H1 (cell line): Measurements from ENCODE around the gene PDGFRA. TPM values are rescaled to one million over a fixed set of nuclear protein-coding genes. Genes with fewer than 3 reads are reported as not detected.
"Not testable (repeated sequence)": the region's sequence is repeated elsewhere in the genome, so short reads cannot be mapped to it uniquely, and the experiment has no call there.

ENCODE experiments used
- CTCF ChIA-PET: fragments of 300-600 bp; sonication (Branson Sonifier 250); formaldehyde crosslinking; loops from one replicate; lab custom pipeline; 2021; ENCODE audit not compliant: partially characterized antibody; lab: Charles Lee
- POLR2A ChIA-PET: fragments of 300-600 bp; sonication (Branson Sonifier 250); formaldehyde crosslinking; loops from one replicate; lab custom pipeline; 2021; ENCODE audit warnings: inconsistent platforms; ENCODE audit not compliant: partially characterized antibody; lab: Charles Lee
- DNase-seq, 2 experiments: peaks; one replicate each; pipeline versions ENCODE4 v3.0.0 to v3.0.0-alpha.2; 2010 to 2022; ENCODE audit warnings: low spot score in 2 of 2, low read depth in 1 of 2, mixed read lengths in 1 of 2
- FAIRE-seq: peaks from 2 replicates; lab custom pipeline; 2011; peaks lifted over from hg19 to GRCh38; lab: Jason Lieb, UNC
- H2AFZ ChIP-seq: 2 replicates; pipeline ENCODE4 v1.8.1; 2012; ENCODE audit warnings: low read length, inconsistent platforms
- H2AK5ac ChIP-seq: 2 replicates; pipeline ENCODE4 v1.6.1; 2013; ENCODE audit warnings: low read depth, low read length
- H2BK120ac ChIP-seq: replicated peaks from 2 replicates; pipeline ENCODE3; 2013; ENCODE audit warnings: low read depth, low read length, inconsistent platforms
- H2BK12ac ChIP-seq: 2 replicates; pipeline ENCODE4 v1.6.1; 2013; ENCODE audit warnings: low read depth, low read length
- H2BK15ac ChIP-seq: 2 replicates; pipeline ENCODE4 v1.6.1; 2013; ENCODE audit warnings: low read length
- H2BK20ac ChIP-seq: 2 replicates; pipeline ENCODE4 v1.6.1; 2013; ENCODE audit warnings: low read length
- H2BK5ac ChIP-seq: 2 replicates; pipeline ENCODE4 v1.6.1; 2013; ENCODE audit warnings: low read depth, low read length
- H3K14ac ChIP-seq: 2 replicates; pipeline ENCODE4 v1.6.1; 2013; ENCODE audit warnings: inconsistent platforms; ENCODE audit not compliant: insufficient read length
- H3K18ac ChIP-seq: 2 replicates; pipeline ENCODE4 v1.6.1; 2013; ENCODE audit warnings: low read length; ENCODE audit errors: extremely low read depth
- H3K23ac ChIP-seq: 2 replicates; pipeline ENCODE4 v1.6.1; 2013; ENCODE audit warnings: inconsistent platforms; ENCODE audit not compliant: insufficient read length
- H3K23me2 ChIP-seq: 2 replicates; pipeline ENCODE4 v1.6.1; 2013; ENCODE audit warnings: low read depth, low read length
- H3K27ac ChIP-seq: 2 replicates; pipeline ENCODE4 v1.6.1; 2011; ENCODE audit warnings: low read depth, low read length, inconsistent platforms
- H3K27me3 ChIP-seq, 4 experiments: replicated peaks in 1 of 4; 1 replicate in 1 of 4; 2 replicates in 3 of 4; pipeline versions ENCODE4 v1.6.1 to v1.8.1; 2011 to 2013; ENCODE audit warnings: low read length in 3 of 4, mild to moderate bottlenecking in 3 of 4, inconsistent platforms in 2 of 4, mixed read lengths in 2 of 4, moderate library complexity in 1 of 4; ENCODE audit not compliant: control insufficient read depth in 3 of 4, insufficient read depth in 3 of 4; ENCODE audit errors: extremely low read depth in 1 of 4
- H3K36me3 ChIP-seq, 4 experiments: 2 replicates each; pipeline versions ENCODE4 v1.6.1 to v1.8.1; 2011 to 2013; ENCODE audit warnings: mild to moderate bottlenecking in 4 of 4, low read length in 3 of 4, moderate library complexity in 2 of 4, control low read depth in 1 of 4, inconsistent platforms in 1 of 4; ENCODE audit not compliant: insufficient read depth in 4 of 4, control insufficient read depth in 2 of 4
- H3K4ac ChIP-seq: replicated peaks from 2 replicates; pipeline ENCODE3; 2013; ENCODE audit warnings: low read length, low read depth, mixed read lengths, inconsistent platforms; ENCODE audit not compliant: insufficient read length
- H3K4me1 ChIP-seq, 4 experiments: replicated peaks in 1 of 4; 1 replicate in 1 of 4; 2 replicates in 3 of 4; pipeline versions ENCODE4 v1.6.1 to v1.8.1; 2011 to 2013; ENCODE audit warnings: low read length in 3 of 4, inconsistent platforms in 2 of 4, mixed read lengths in 1 of 4; ENCODE audit not compliant: insufficient read depth in 4 of 4, control insufficient read depth in 3 of 4
- H3K4me2 ChIP-seq, 2 experiments: 2 replicates each; pipeline versions ENCODE4 v1.6.1 to v1.8.1; 2011 to 2013; ENCODE audit warnings: low read depth in 2 of 2, low read length in 2 of 2, control low read depth in 1 of 2, inconsistent platforms in 1 of 2, mild to moderate bottlenecking in 1 of 2; ENCODE audit not compliant: insufficient read depth in 1 of 2
- H3K4me3 ChIP-seq, 4 experiments: fragments of 200-600, 300-600 bp in 1 of 4; sonication (generic), shearing (Covaris generic), sonication (Bioruptor Twin) in 1 of 4; 2 replicates each; pipeline versions ENCODE4 v1.5.1 to v1.8.1; 2011 to 2016; ENCODE audit warnings: low read length in 4 of 4, low read depth in 3 of 4, control low read depth in 2 of 4, inconsistent platforms in 2 of 4, mild to moderate bottlenecking in 2 of 4, mixed read lengths in 1 of 4, moderate library complexity in 1 of 4; ENCODE audit not compliant: insufficient read depth in 2 of 4; ENCODE audit errors: extremely low read depth in 1 of 4
- H3K56ac ChIP-seq: replicated peaks from 2 replicates; pipeline ENCODE3; 2013; ENCODE audit warnings: low read depth, mild to moderate bottlenecking, mixed read lengths, low read length, inconsistent platforms; ENCODE audit not compliant: insufficient read length
- H3K79me1 ChIP-seq: 2 replicates; pipeline ENCODE4 v1.6.1; 2013; ENCODE audit warnings: low read depth, low read length, control low read depth
- H3K79me2 ChIP-seq, 2 experiments: 2 replicates each; pipeline versions ENCODE4 v1.6.1 to v1.8.1; 2012 to 2013; ENCODE audit warnings: low read length in 2 of 2, mild to moderate bottlenecking in 2 of 2, inconsistent platforms in 1 of 2; ENCODE audit not compliant: insufficient read depth in 2 of 2, control insufficient read depth in 1 of 2
- H3K9ac ChIP-seq, 4 experiments: replicated peaks in 1 of 4; 1 replicate in 1 of 4; 2 replicates in 3 of 4; pipeline versions ENCODE4 v1.6.1 to v1.8.1; 2011 to 2013; ENCODE audit warnings: low read depth in 3 of 4, low read length in 3 of 4, control low read depth in 2 of 4, mild to moderate bottlenecking in 2 of 4, moderate library complexity in 2 of 4, inconsistent platforms in 1 of 4; ENCODE audit errors: extremely low read depth in 1 of 4
- H3K9me3 ChIP-seq, 2 experiments: 2 replicates each; pipeline versions ENCODE4 v1.6.1 to v1.8.1; 2012 to 2013; ENCODE audit warnings: mild to moderate bottlenecking in 2 of 2, moderate library complexity in 2 of 2, control low read depth in 1 of 2, inconsistent platforms in 1 of 2, low read depth in 1 of 2, low read length in 1 of 2, mixed read lengths in 1 of 2; ENCODE audit not compliant: insufficient read depth in 2 of 2
- H4K20me1 ChIP-seq, 2 experiments: replicated peaks in 1 of 2; 2 replicates each; pipeline versions ENCODE3 to v1.8.1; 2011 to 2013; ENCODE audit warnings: inconsistent platforms in 2 of 2, low read length in 2 of 2, mild to moderate bottlenecking in 1 of 2; ENCODE audit not compliant: insufficient read depth in 2 of 2, control insufficient read depth in 1 of 2
- H4K5ac ChIP-seq: 2 replicates; pipeline ENCODE4 v1.6.1; 2013; ENCODE audit warnings: low read length, low read depth, mixed read lengths, inconsistent platforms; ENCODE audit not compliant: insufficient read length
- H4K8ac ChIP-seq: 2 replicates; pipeline ENCODE4 v1.8.0; 2013; ENCODE audit warnings: mild to moderate bottlenecking, moderate library complexity, low read length, inconsistent platforms; ENCODE audit not compliant: insufficient read depth; ENCODE audit errors: extremely low read depth
- H4K91ac ChIP-seq: replicated peaks from 2 replicates; pipeline ENCODE3; 2013; ENCODE audit warnings: low read length, mixed read lengths, inconsistent platforms; ENCODE audit not compliant: insufficient read length
- WGBS, 2 experiments: shearing (Covaris generic) in 1 of 2; methylation state at CpG; one replicate each; pipeline versions ENCODE4 v1.1.6 to v1.1.7; 2013 to 2015; ENCODE audit warnings: low lambda C conversion rate in 2 of 2, mixed read lengths in 2 of 2, inconsistent platforms in 1 of 2, low coverage in 1 of 2, missing lambda C conversion rate in 1 of 2; ENCODE audit not compliant: insufficient replicate concordance in 2 of 2, insufficient coverage in 1 of 2, insufficient read length in 1 of 2; ENCODE audit errors: extremely low coverage in 1 of 2, missing lambda C conversion rate in 1 of 2; 5-methylcytosine and 5-hydroxymethylcytosine counted together
- polyA plus RNA-seq, 7 experiments: library from polyadenylated mRNA; depleted of rRNA in 3 of 7; stranded (reverse) in 5 of 7; unstranded in 2 of 7; fragments of >200 nt in 5 of 7; fragments of 200-250 nt in 2 of 7; gene quantifications; 1 replicate in 5 of 7; 2 replicates in 1 of 7; 4 replicates in 1 of 7; pipeline versions ENCODE4 v1.2.1 to v1.2.3, GENCODE V29; 2011 to 2013; ENCODE audit warnings: missing spikeins in 2 of 7, mixed read lengths in 2 of 7
- total RNA-seq: library from RNA; stranded (reverse); fragmentation: NEBNext Ultra II Directional; extraction: Animal tissue kit (Norgen Biotek cat#: 25700); gene quantifications from 2 replicates; pipeline ENCODE4 v1.2.1, GENCODE V29; 2021

The PDGFRA gene
- total and polyA plus RNA-seq, 2 of the 8 experiments (the other 6 are each of a cell fraction or from before 2014, with no cell fraction given) = 1.4 to 3.4 TPM

- H3K14ac ChIP-seq, H3K4me1 ChIP-seq, H3K79me2 ChIP-seq, H3K4ac ChIP-seq, H4K20me1 ChIP-seq, H2BK20ac ChIP-seq, H4K5ac ChIP-seq, H3K27ac ChIP-seq, H3K9ac ChIP-seq, H2BK5ac ChIP-seq, DNase-seq, H3K23ac ChIP-seq, H4K91ac ChIP-seq, H3K56ac ChIP-seq, H3K79me1 ChIP-seq, H2AK5ac ChIP-seq, H3K4me2 ChIP-seq, H4K8ac ChIP-seq, H3K36me3 ChIP-seq, H2BK120ac ChIP-seq, H3K4me3 ChIP-seq, H2BK15ac ChIP-seq, FAIRE-seq, H3K18ac ChIP-seq, POLR2A ChIA-PET, H2AFZ ChIP-seq, H2BK12ac ChIP-seq: not testable (repeated sequence)
- 90% methylated on average over 7 of the region's 7 CpGs; no CpG with 5 or more reads in 1 of the 2 experiments for WGBS, 2 experiments
- Histone ChIP-seq H3K9me3 (peaks cover 17 to 25% of the 10 kb centered on the region in 2 experiments), H3K27me3 (peaks cover 11 to 26% (median 22%) of the 10 kb centered on the region in 4 experiments), H3K23me2 (peaks cover 18% of the 10 kb centered on the region; the same call in 1 of the 2 replicates)
- CTCF ChIA-PET = interaction anchor here (0.6 to 0.7 kb wide), 3 partner anchors 175 to 1256 kb away, joined by 3 to 4 read pairs (median 3); no protein-coding TSS in a partner anchor
Measured at GRCh38 chr4:54236316-54236715, 7.2 kb downstream of the PDGFRA start.
